Activated CD4-positive, alpha-beta memory T cell treated with anti-CD3 and anti-CD28 coated beads, Interleukin-2, amount 10 ng/mL, durations not matched to agents 7 days and 5 days (primary cell): ENCODE measurements around the gene ABCC10. TPM values are rescaled to one million over a fixed set of nuclear protein-coding genes. Genes with fewer than 3 reads are reported as not detected.

Experiments
- CTCF ChIA-PET: fragments of 350-600 bp; sonication (Branson Sonifier 250); formaldehyde crosslinking; loops from one replicate; lab custom pipeline; 2021; ENCODE audit warnings: antibody characterized with exemption, inconsistent platforms; lab: Charles Lee
- POLR2A ChIA-PET: fragments of 350-600 bp; sonication (Branson Sonifier 250); formaldehyde crosslinking; loops from one replicate; lab custom pipeline; 2021; ENCODE audit warnings: antibody characterized with exemption; lab: Charles Lee
- DNase-seq: peaks from one replicate; pipeline ENCODE4 v3.0.0-alpha.2; 2020
- H3K27ac Mint-ChIP-seq: one replicate; pipeline ENCODE4 v1.8.0; 2021; ENCODE audit warnings: mild to moderate bottlenecking, mixed read lengths
- H3K27me3 Mint-ChIP-seq: one replicate; pipeline ENCODE4 v1.8.0; 2021; ENCODE audit warnings: mixed read lengths
- H3K36me3 Mint-ChIP-seq: one replicate; pipeline ENCODE4 v1.8.0; 2021; ENCODE audit warnings: low read depth, mixed read lengths
- H3K4me1 Mint-ChIP-seq: one replicate; pipeline ENCODE4 v1.8.0; 2021; ENCODE audit warnings: mixed read lengths
- H3K4me3 Mint-ChIP-seq: one replicate; pipeline ENCODE4 v1.8.0; 2021; ENCODE audit warnings: mild to moderate bottlenecking, mixed read lengths
- H3K9me3 Mint-ChIP-seq: one replicate; pipeline ENCODE4 v1.8.0; 2021; ENCODE audit warnings: mixed read lengths
- total RNA-seq, 2 experiments: library from RNA; stranded (reverse); gene quantifications; one replicate each; pipeline ENCODE4 v1.2.3, GENCODE V29; 2021

Gene ABCC10
- total RNA-seq, 2 experiments from 2014 or later = 46.8 to 49.8 TPM

DNA sequence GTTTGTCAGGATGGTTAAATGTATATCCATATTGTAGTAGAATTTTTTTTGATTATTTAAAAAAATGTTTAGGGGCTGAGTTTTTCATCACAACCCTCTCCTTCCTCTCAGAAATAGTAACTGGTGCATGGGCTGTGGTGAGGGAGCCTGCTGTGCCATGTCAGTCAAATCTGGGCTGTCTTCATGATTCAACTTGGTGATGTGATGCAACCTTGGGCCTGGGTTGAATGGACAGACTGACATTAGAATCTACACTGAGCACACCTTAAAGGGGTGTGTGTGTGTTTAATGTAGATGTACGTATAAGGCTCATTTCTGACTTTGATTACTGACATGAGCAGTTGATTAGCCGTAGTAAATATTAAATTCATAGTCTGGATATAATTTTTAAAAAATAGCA is 53.7 kb downstream of the ABCC10 start:
- ChIA-PET POLR2A (no interaction called here), CTCF (interaction anchor here (0.7 to 2.4 kb wide), 3 partner anchors 17 to 83 kb away, joined by 3 to 7 read pairs (median 3); no protein-coding TSS in a partner anchor)
- Mint-ChIP-seq H3K4me1 (peaks cover 47% of the 10 kb centered on the region), H3K4me3 (no peak overlapping the region), H3K27me3 (no peaks in the 10 kb centered on the region), H3K36me3 (peaks cover 3% of the 10 kb centered on the region), H3K27ac (no peak overlapping the region), H3K9me3 (no peaks in the 10 kb centered on the region)
- no peak for DNase-seq

DNA sequence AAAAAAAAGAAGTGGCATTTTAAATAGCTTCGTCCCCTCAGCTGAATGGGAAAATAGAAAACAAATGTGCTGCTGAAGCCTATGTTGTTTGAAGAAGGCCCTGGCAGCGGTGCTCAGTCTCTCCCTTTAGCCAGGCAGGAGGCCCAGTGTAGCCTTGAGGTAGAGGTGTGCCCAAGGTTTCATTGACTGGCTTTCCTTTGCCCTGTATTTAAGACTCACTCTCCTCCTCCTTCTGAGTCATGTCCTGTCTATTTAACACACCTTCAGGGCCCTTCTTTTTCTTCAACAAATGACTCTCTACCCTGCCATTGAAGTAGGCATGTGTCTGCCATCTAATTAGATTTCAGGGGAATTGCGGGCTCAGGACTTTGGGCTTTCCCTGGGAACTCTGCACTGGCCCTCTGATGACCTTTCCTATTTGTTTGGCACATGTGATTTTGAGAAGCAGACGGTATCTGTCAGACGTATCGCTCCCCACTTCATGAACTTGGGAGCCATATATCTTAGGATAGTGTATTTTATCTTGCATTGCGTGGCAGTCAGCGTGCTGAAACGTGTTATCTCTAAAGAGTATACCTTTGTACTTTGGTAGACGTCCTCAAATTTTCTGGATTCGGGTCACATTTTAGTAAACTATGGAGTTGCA is 54.4 kb downstream of the ABCC10 start:
- no peak overlapping the region for H3K4me3 Mint-ChIP-seq
- H3K27me3 Mint-ChIP-seq = no peaks in the 10 kb centered on the region
- H3K4me1 Mint-ChIP-seq = peaks cover 44% of the 10 kb centered on the region
- peaks cover 3% of the 10 kb centered on the region for H3K36me3 Mint-ChIP-seq
- POLR2A ChIA-PET = no interaction called here
- H3K27ac Mint-ChIP-seq = no peak overlapping the region
- CTCF ChIA-PET = interaction anchor here (0.7 to 2.4 kb wide), 2 partner anchors 17 to 25 kb away, joined by 3 to 7 read pairs; no protein-coding TSS in a partner anchor
- no peaks in the 10 kb centered on the region for H3K9me3 Mint-ChIP-seq
- DNase-seq = no peak

DNA sequence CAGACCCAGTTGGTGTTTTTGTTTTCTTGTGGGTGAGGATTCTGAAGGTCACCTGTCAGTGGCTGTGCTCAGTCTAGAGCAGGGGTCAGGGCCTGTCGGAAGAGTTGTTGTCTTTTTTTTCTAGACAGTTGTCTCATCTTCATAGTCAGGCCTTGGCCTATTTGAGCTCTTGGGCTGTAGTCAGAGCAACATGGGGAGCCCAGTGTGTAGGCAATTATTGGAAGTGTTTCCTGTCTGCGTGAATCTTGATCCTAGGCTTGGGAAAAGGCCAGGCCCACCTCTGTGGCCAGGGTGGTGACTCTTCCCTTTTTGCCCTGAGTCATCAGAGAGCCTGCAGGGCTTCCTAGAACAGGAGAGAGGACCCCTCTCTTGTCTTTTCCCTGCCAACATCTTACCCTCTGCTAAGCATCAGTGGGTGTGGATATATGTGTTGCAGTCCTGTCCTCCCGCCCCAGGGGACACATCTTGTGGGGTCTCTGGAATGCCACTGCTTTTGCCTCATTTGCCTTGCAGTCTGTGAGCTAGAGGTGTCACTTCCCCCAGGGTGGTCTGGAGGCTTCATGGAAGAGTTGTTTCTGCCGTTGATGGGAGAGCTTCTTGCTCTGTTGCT is 61.4 kb downstream of the ABCC10 start:
- DNase-seq = no peak
- H3K4me1 Mint-ChIP-seq = peaks cover 7% of the 10 kb centered on the region
- no peaks in the 10 kb centered on the region for H3K27me3 Mint-ChIP-seq
- H3K27ac Mint-ChIP-seq = no peak overlapping the region
- no peaks in the 10 kb centered on the region for H3K9me3 Mint-ChIP-seq
- H3K4me3 Mint-ChIP-seq = no peak overlapping the region
- no peaks in the 10 kb centered on the region for H3K36me3 Mint-ChIP-seq
- POLR2A ChIA-PET = no interaction called here
- CTCF ChIA-PET = no interaction called here

DNA sequence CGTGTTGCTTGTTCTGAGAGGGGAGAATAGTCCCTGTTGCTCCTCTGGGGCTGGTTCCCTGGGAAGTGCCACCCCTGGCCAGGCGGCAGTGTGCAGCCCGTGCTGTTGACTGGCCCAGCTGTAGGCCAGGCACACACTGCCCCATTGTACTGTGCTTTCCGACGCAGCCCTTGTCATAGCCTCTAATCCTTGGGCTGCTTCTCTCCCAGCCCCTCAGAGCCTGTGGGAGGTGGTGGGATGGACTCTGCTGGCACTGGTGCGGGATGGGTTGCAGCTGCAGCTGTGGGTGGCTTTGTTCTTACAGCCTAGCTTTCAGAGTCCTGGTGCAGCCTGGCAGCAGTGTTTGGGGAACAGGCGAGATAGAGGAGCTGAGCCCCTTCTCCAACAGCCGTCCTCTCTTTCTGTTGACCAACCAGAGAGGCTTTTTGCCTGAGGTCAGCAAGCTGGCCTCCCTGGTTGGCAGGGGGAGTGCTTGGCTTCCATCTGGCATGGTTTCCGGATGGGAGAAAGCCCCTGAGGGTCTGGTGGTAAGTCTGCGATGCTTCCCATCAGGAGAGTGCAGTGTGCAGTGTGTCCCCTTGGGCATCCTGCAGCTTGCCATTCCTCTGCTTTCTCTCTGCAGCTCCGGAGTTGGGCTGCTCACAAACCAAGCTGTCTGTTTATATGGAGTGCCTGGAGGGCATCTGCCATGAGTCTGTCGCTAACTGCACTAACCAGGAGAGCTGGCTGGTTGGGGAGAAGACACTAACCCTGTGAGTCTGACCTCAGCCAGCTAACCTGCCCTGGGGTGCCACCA is 62.1 kb downstream of the ABCC10 start:
- H3K4me1 Mint-ChIP-seq = peaks cover 13% of the 10 kb centered on the region
- H3K27me3 Mint-ChIP-seq = no peaks in the 10 kb centered on the region
- no peak overlapping the region for H3K27ac Mint-ChIP-seq
- H3K4me3 Mint-ChIP-seq = no peak overlapping the region
- CTCF ChIA-PET = interaction anchor here (0.8 kb wide), 1 partner anchor 17 kb away, joined by 4 read pairs; no protein-coding TSS in a partner anchor
- DNase-seq = no peak
- H3K36me3 Mint-ChIP-seq = no peaks in the 10 kb centered on the region
- H3K9me3 Mint-ChIP-seq = no peaks in the 10 kb centered on the region
- POLR2A ChIA-PET = no interaction called here

DNA sequence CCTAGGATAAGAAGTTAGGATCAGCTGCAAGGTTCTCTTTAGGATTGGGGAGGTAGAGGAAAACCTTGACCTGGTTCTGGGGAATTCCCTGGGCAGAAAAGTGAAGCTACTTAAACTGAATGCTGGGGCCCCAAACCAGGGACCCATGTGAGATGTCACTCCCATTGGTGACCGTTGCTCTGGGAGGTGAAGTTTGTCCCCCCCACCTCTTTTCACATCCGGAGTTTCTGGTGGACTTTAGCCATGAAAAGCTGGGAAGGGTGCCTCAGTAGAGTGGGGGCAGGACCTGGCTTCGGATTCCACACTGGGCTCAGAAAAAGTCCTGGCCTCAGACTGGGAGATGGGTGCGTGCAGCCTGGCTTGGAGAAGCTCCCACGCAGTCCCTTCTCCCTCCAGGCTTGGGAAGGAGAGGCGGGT is 63.2 kb downstream of the ABCC10 start:
- H3K27me3 Mint-ChIP-seq = no peaks in the 10 kb centered on the region
- H3K9me3 Mint-ChIP-seq = no peaks in the 10 kb centered on the region
- ChIA-PET POLR2A (no interaction called here), CTCF (interaction anchor here (0.8 kb wide), 1 partner anchor 16 kb away, joined by 4 read pairs; no protein-coding TSS in a partner anchor)
- DNase-seq = no peak
- no peak overlapping the region for H3K27ac Mint-ChIP-seq
- H3K36me3 Mint-ChIP-seq = no peaks in the 10 kb centered on the region
- no peak overlapping the region for H3K4me3 Mint-ChIP-seq
- H3K4me1 Mint-ChIP-seq = peaks cover 23% of the 10 kb centered on the region

DNA sequence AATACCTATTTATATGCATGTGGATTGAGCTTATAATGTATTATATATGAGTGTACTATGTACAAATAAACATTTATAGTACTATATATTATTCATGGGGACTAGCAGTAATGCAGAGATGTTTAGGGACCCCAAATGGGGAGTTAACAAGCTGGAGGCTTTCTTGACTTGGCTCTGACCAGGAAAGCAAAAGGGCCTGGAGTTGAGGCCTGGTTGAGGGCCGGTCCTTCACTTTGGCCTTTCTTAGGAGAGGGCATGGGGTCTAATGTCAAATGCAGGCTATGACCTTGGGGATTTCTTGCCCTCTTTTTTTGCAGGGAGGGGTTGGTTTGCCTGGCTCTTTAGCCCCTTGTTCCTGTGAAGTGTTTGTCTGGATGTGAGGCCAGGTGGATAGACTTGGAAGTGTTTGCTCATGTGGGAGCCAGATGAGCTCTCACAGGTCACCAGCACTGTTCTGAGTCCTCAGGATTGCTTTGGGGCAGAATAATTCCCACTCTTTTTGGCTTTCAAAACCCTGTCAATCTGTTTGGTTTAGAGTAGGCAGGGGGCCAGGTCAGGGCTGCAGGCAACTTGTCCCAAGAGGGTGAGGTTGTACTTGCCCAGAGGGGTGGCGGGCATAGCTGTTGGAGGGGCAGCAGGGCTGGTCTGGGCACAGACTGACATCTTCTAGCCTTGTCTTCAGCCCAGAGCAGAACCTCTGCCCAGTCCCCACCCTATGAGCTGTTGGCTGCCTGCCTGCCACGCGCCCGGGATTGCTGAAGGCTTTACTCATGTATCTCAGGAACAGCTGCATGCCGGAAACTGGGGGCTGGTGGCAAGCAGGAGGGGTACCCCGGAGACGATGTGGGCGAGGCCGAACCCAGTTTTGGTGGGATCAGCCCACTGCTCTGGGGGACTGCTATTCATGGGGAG is 64.7 kb downstream of the ABCC10 start:
- no peak overlapping the region for H3K4me3 Mint-ChIP-seq
- POLR2A ChIA-PET = no interaction called here
- peaks cover 26% of the 10 kb centered on the region for H3K4me1 Mint-ChIP-seq
- H3K36me3 Mint-ChIP-seq = no peaks in the 10 kb centered on the region
- DNase-seq = no peak
- peak overlapping the region; percentile 36 for H3K27ac Mint-ChIP-seq
- CTCF ChIA-PET = no interaction called here
- H3K27me3 Mint-ChIP-seq = no peaks in the 10 kb centered on the region
- no peaks in the 10 kb centered on the region for H3K9me3 Mint-ChIP-seq

DNA sequence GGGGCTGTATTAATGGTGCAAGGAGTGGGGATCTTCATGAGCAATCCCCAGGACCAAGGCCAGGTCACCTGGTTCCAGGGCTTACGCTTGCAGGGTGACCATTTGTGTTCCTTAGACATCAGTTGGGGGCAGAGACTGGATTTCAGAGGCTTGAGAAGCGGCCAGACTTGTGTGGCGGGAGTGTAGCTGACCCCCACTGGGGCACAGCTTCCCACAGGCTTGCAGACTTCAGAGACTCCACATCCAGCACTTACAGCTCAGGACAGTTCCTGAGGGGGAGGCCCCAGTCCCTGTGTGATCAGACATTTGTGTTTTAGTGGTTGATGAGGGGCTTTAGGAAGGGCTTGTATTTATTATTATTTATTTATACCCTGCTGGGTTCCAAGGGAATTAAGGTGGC is 65.3 kb downstream of the ABCC10 start:
- H3K9me3 Mint-ChIP-seq = no peaks in the 10 kb centered on the region

DNA sequence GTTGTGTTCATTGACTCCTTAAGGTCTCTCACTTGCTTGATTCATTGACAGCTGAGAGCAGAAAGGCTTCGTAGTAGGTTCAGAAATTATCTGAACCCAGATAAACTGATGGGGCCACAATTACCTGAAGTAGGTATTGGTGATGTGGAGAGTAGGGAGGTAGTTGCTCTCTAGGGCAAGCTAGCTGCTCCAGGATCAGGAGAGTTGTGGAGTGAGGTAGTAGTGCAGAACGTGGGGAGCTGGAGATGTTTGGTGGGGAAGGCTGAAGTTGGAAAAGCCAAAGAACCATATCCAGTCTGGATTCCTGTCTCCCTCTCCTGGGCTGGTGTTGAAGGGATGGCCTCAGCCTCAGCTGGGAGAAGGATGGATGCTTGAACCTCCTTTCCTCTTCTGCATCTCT is 65.9 kb downstream of the ABCC10 start:
- Mint-ChIP-seq H3K9me3 (no peaks in the 10 kb centered on the region), H3K27me3 (no peaks in the 10 kb centered on the region), H3K4me1 (peaks cover 26% of the 10 kb centered on the region), H3K36me3 (no peaks in the 10 kb centered on the region), H3K4me3 (no peak overlapping the region), H3K27ac (no peak overlapping the region)
- CTCF ChIA-PET = interaction anchor here (5.5 kb wide), 1 partner anchor 13 kb away, joined by 35 read pairs; no protein-coding TSS in a partner anchor
- DNase-seq = no peak
- POLR2A ChIA-PET = interaction anchor here (0.9 kb wide), 1 partner anchor 15 kb away, joined by 3 read pairs; no protein-coding TSS in a partner anchor

More for the DNA sequence above, 65.3 kb downstream of the ABCC10 start:
- H3K36me3 Mint-ChIP-seq = no peaks in the 10 kb centered on the region
- ChIA-PET POLR2A (interaction anchor here (0.9 kb wide), 1 partner anchor 15 kb away, joined by 3 read pairs; no protein-coding TSS in a partner anchor), CTCF (no interaction called here)
- DNase-seq = no peak
- no peaks in the 10 kb centered on the region for H3K27me3 Mint-ChIP-seq
- H3K4me3 Mint-ChIP-seq = no peak overlapping the region
- peaks cover 26% of the 10 kb centered on the region for H3K4me1 Mint-ChIP-seq
- peak overlapping the region; percentile 36 for H3K27ac Mint-ChIP-seq

DNA sequence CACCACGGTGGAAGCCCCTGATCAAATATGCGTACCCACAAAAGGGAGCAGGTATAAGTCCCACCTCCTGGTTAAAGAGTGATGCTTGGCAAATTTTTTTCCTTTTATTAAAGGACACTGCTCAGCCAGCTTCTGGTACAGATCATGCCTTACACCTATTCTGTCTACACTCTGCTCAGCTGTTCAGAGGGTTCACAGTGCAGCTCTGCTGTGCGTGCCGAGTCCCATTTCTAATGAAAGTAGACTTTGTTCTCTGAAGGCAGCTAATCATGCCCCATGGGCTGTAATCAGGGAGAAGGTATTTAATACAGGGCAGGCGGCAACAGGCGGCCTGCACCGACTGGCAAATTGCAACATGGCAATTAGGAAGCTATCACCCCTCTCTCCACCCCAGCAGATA is 66.5 kb downstream of the ABCC10 start:
- DNase-seq = no peak
- Mint-ChIP-seq H3K4me3 (no peak overlapping the region), H3K27me3 (no peaks in the 10 kb centered on the region), H3K9me3 (no peaks in the 10 kb centered on the region), H3K4me1 (peaks cover 26% of the 10 kb centered on the region), H3K36me3 (peaks cover 2% of the 10 kb centered on the region), H3K27ac (peak overlapping the region; percentile 14)
- ChIA-PET CTCF (interaction anchor here (1.0 to 5.5 kb wide), 2 partner anchors 13 to 23 kb away, joined by 5 to 35 read pairs; partner anchors contain the start of genes POLR1C and YIPF3), POLR2A (interaction anchor here (0.9 kb wide), 1 partner anchor 16 kb away, joined by 3 read pairs; no protein-coding TSS in a partner anchor)

DNA sequence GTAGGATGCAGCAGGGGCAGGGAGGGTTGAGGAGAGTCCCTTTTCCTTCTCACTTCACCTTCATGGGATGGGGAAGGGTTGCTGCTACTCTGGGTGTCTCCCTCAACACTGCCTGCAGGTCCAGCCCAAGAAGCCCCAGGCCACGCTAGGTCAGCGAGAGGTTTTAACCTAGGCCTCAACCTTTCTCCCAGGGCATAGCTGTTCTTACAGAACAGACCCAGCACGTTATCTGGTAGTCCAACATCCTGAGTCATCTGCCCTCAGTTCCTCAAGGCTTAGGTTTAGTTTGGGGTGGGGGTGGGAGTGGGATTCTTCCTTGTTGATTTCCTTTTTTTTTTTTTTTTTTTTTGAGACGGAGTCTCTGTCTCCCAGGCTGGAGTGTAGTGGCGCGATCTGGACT is 67.0 kb downstream of the ABCC10 start:
- H3K4me3 Mint-ChIP-seq = no peak overlapping the region
- no peaks in the 10 kb centered on the region for H3K27me3 Mint-ChIP-seq
- H3K9me3 Mint-ChIP-seq = no peaks in the 10 kb centered on the region

DNA sequence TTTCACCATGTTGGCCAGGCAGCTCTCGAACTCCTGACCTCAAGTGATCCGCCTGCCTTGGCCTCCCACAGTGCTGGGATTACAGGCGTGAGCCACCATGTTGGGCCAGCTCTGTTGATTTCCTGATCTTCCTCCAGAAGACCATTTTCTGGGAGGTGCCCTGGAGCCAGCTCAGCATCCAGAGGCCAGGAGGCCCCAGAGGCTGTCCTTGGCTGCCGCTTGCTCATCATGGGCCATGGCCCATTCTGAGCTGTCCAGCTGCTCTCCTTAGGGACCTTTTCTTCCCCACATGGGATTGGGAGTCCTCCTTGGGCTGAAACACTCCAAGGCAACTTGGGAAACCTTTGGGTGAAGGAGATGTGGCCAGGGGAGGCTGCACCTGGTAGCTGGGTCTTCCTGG is 67.4 kb downstream of the ABCC10 start:
- H3K4me3 Mint-ChIP-seq = no peak overlapping the region
- no peaks in the 10 kb centered on the region for H3K9me3 Mint-ChIP-seq
- no peak for DNase-seq
- H3K27ac Mint-ChIP-seq = peak overlapping the region; percentile 86
- H3K36me3 Mint-ChIP-seq = peaks cover 4% of the 10 kb centered on the region
- H3K4me1 Mint-ChIP-seq = peaks cover 26% of the 10 kb centered on the region
- no peaks in the 10 kb centered on the region for H3K27me3 Mint-ChIP-seq
- ChIA-PET POLR2A (interaction anchor here (0.7 to 2.3 kb wide), 6 partner anchors 11 to 125 kb away, joined by 3 to 10 read pairs (median 4); partner anchors contain the start of genes TJAP1 and ZNF318), CTCF (interaction anchor here (0.6 to 5.5 kb wide), 8 partner anchors 9 to 265 kb away, joined by 4 to 35 read pairs (median 4); partner anchors contain the start of genes DNPH1, POLR1C and YIPF3)

More for the DNA sequence above, 67.0 kb downstream of the ABCC10 start:
- ChIA-PET POLR2A (interaction anchor here (0.7 to 2.3 kb wide), 5 partner anchors 11 to 32 kb away, joined by 3 to 10 read pairs (median 5); partner anchors contain the start of gene TJAP1), CTCF (interaction anchor here (0.6 to 5.5 kb wide), 6 partner anchors 10 to 265 kb away, joined by 4 to 35 read pairs (median 4); partner anchors contain the start of genes DNPH1, POLR1C and YIPF3)
- DNase-seq = no peak
- H3K27ac Mint-ChIP-seq = peak overlapping the region; percentile 14
- peaks cover 26% of the 10 kb centered on the region for H3K4me1 Mint-ChIP-seq
- peaks cover 4% of the 10 kb centered on the region for H3K36me3 Mint-ChIP-seq
